HG02981 (cell line): Measurements from ENCODE around the gene COL4A2.
A peak's percentile ranks its signal among the peaks of the same experiment; 100 is the strongest.

Source experiments
- ATAC-seq: cut with Tn5 transposase; IDR thresholded peaks from one replicate; pipeline ENCODE4 v1.9.1; 2021; ENCODE audit warnings: mild to moderate bottlenecking, moderate library complexity; ENCODE audit not compliant: unreplicated experiment

COL4A2 gene

DNA sequence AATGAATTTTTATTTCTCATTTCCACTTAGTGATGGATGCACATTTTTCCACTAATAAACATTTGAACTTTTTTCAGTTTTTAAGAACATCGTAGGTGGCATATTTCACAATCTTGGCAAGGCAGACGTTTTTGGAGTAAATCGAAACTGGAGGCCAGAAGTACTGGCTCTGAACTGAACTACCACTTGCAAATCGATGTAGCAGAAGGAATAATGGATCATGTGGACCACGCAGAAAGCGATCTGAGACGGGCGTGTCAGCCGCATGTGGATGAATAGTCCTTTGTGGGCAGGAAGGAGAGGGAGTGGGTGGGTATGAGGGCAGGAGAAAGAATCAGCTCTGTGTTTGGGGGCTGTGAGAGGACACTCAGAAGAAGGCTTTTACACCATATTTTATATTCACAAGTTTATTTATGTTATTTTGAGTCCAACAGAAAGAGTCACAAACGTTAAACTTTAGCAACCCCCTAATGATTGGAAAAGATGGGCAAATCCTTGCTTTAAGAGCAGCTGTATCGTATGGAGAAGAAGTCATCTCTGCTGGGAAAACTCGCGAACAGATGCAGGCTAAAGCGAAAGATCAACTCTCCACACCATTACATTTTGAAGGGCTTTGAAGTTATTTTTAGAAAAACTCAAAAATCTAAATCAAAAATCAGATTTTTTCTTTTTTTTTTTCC is 90.5 kb downstream of the COL4A2 start:
- no peak for ATAC-seq

DNA sequence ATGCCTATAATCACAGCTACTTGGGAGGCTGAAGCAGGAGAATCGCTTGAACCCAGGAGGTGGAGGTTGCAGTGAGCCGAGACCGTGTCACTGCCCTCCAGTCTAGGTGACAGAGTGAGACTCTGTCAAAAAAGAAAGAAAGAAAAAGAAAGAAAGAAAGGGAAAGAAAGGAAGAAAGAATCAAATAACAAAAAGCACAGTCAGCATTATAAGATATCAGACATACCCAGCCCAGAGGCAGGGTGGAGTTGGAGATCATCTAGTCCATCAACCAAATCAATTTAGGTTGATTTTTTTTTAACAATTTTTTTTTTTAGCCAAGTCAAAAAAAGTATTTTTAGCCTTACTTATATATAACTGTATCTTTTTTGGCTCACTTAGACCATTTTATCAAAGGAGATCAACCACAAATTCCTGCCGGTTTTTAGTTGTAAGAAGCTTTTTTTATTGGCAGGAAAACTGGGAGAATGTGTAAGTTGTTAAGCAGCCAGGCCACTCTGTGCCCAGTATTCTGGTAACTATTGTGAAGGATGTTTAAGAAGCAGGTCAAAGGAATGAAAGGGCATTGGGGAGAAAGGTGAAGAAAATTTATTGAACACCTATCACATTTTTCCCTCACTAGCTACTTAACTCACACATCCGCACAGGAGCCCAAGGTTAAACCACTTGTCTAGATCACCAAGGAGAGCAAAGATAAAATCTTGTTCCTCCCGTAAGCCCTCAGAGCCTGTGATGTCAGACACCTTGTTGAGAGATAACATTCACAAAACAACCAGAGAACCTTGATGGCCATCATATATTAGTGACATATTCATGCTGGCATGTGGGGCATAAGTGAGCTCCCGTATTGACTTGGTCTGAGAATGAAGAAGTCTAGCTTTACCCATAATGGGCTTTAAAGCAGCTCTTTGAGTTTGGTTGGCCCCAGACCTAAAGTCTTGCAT is 91.8 kb downstream of the COL4A2 start:
- no peak for ATAC-seq

DNA sequence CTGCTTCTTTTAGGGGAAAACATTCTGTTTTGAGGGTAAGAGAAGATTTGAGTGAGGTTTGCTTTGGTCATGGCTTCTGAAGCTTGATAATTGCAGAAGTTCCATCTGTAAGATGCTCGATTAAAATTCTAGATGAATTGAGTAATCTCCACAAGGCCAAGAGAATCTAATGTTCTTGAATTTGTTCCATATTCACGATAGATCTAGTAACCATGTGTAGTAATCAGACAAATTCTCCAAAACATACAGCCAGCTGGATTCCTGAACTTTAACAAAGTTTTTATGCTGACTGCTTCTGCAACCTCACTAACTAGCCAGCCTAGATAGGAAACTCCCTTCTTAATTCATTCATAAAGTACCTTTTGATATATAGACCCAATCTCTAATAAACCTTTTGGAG is 92.7 kb downstream of the COL4A2 start:
- ATAC-seq, result no peak

DNA sequence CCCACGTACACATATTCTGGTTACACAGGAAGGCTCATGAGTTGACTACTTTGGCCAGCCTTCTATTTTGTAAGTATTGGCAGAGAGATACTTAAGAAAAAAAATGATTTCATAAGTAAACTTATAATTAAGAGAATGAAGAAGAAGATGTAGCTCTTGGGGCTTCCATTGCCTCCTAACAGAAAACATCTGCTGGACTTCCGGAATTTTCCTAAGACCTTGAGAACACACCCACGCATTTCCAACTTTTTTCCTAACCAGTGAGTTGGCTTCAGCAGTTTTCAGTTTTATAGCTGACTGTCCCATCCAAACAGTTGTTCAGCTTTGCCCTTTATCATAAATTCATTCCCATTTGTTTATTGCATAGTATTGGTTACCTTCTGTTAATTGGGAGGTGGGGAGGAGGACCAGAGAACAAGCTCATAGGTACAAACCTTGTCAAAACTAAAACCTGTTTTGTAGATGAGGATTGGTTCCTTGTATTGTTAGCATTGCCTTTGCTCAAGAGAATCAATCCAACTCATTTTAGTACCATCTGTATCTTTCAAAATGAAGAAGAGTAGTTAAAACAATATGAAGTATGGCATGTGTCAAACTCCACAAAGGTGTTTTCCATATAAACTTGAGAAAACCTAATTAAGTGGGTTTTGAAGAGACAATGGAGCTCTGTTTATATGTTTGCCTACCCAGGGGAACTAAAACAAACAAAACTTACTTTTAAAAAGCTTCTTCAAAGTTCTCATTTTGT is 93.9 kb downstream of the COL4A2 start:
- no peak for ATAC-seq

GRCh38 chr13:110402299-110403069 is 95.4 kb downstream of the COL4A2 start:
- ATAC-seq, result no peak

- ATAC-seq, result no peak
Measured at GRCh38 chr13:110403315-110403714, 96.2 kb downstream of the COL4A2 start.

GRCh38 chr13:110403721-110404120 is 96.6 kb downstream of the COL4A2 start:
- no peak for ATAC-seq

DNA sequence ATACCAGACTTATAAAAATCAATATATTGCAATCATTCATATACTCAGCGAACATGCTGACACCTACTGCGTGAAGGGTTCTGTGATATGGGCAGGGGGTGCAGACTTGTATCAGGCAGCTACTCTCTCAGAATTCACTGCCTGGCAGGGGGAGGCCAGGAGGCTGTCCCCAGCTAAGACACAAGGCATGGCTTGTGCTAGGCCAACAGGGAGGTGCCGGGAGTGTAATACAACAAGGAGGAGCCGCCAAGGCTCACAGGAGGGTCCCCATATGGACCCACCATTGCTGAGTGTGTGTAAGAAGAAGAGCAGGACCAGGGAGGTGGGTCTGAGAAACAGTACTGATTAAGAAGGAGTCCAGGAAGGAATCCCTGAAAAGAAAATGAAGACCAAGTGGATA is 97.2 kb downstream of the COL4A2 start:
- no peak for ATAC-seq

DNA sequence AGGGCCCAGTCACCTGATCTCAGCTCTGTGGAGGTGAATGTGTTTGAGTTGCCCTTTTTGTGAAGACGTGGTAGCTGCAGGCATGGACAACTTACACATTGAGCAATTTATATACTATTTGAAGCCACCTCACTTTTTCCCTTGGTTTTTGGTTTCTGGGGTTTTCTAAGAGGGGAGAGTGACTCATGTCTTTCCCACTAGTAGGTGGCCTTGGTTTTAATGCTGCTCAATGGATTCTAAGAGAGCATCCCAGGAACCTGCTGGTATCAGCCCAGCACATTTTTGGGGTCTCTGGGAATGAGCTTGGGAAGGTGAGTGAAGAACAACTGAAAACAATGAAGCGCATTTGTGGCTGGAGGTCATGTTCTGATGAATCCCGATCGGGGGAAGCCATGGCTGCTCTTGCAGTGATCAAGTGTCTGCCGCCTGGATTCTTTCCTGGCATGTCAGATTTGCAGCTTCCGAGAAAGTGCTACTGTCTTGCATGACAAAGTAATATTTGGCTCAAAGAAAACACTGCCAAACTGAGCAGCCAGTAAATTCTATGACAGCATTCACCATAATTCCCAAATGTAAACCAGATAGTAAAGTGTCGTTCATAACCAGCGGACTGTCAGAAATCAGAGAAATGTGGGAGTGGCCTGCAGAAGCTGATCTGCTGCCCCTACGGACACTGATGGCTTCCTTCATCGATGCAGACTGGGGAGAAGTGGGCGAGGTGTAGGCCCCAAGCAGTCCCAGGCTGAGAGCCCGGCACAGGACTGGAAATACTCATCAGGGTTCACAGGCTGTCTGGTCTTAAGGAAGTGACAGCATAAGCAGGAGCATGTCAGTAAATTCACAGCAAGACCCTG is 98.7 kb downstream of the COL4A2 start:
- ATAC-seq, result no peak

- ATAC-seq, result no peak
Measured at GRCh38 chr13:110407021-110407420, 99.9 kb downstream of the COL4A2 start.

DNA sequence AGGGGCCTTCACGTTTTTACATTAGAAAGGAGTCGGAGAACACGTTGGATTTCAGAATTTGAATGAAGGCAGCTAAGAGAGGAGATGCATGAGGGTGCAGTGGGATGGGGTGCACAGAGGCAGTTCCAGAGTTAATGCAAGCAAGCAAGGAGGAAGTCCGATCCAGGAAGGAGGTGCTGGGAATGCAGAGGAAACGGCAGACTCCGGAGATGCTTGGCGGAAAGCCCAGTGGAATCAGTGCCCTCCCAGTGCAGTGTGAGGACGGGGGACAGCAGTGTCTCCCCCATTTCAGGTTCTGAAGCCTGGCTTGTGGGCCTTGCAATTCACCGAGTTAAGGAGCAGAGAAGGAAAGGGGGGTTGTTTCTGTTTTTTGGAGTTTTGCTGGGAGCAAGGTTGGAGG is 100.4 kb downstream of the COL4A2 start:
- no peak for ATAC-seq

- ATAC-seq, result no peak
Measured at GRCh38 chr13:110408286-110408685, 101.2 kb downstream of the COL4A2 start.

GRCh38 chr13:110409581-110409992 is 102.5 kb downstream of the COL4A2 start:
- no peak for ATAC-seq

GRCh38 chr13:110410000-110410399 is 102.9 kb downstream of the COL4A2 start:
- ATAC-seq, result no peak

DNA sequence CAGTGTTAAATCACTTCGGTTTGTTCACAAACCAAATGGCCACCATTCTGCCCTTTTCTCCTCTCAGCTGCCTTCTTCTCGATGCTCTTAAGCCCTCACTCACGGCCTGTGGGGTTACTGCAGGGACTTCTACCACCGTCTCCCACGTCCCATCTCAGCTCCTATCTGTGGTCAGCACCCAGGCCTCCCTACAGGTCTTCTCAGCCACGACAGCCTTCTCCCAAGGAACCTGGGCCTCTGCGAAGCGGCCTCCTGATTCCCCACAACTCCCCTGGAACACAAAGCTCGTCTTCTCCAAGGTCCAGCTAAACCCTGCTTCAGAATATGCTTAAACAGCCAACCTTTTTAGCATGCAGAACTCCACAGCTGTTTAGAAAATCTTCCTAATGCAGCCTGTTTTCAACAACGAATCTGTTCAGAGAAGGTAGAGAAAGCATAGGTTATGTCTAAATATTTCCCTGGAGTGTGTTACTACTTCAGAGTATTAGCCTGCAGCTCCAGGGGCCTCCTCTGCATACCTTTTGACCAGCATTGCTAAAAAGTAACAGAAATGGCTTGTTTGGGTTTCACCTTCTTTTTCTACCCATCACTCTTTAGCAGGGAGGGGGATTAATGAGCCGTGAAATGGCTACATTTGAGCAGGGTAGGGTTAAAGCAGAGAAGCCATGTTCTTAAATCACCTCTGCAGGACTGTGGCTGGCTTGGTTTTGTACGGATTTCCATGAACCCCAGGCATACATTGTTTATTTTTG is 104.0 kb downstream of the COL4A2 start:
- no peak for ATAC-seq

- ATAC-seq, result peak; percentile 1
Measured at GRCh38 chr13:110411688-110412059, 104.6 kb downstream of the COL4A2 start.

- peak; percentile 93 for ATAC-seq
Measured at GRCh38 chr13:110412132-110412914, 105.2 kb downstream of the COL4A2 start.

DNA sequence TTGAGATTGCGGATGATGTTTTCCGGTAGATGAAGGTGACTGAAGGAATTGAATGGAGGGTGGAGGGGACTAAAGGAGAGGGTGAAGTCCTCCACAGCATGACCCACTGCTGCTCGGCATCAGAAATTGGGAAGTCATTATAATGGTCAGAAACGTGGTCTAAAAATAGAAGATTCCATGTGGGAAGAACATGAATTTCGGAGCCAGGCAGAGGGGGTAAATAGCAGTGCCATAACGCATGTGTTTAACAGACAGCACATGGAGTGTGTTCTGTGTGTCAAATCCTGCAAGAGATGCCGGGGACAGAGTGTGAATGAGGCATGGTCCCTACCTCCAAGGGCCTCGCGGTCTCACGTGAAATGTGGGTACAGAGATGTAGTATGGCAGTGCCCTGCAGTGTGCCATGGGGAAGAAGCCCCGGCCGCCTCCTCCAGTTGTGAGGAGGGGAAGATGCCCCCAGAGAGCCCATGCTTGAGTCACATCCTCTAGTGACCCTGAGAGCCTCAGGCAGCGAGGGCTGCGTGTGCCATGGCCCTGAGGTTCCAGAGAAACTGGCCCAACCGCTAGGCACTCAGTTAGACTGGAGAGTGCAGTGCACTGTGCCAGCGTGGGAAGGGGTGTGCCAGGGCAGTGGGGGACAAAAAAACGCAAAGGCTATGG is 106.1 kb downstream of the COL4A2 start:
- ATAC-seq, result no peak
